GM19238 (cell line): ENCODE results near the gene GPR162.
A peak's percentile ranks its signal among the peaks of the same experiment; 100 is the strongest.

Experiments
- DNase-seq: peaks from one replicate; pipeline ENCODE4 v3.0.0; 2011; ENCODE audit warnings: low spot score; ENCODE audit not compliant: insufficient read length

Gene GPR162

GRCh38 chr12:6821591-6822425, at the start of gene GPR162:
Gene GPR162, plus strand, starts transcription at chr12:6821821. Its CDS starts 2,078 bp downstream, at chr12:6823899.
- DNase-seq = no peak

- DNase-seq = peak; percentile 58
Measured at GRCh38 chr12:6772331-6772695, 49.3 kb upstream of the GPR162 start, which contains the start of gene LAG3. Gene LAG3, plus strand, starts transcription at chr12:6772520. Its CDS starts 333 bp downstream, at chr12:6772853.

GRCh38 chr12:6772726-6773589, 48.7 kb upstream of the GPR162 start:
- peak; percentile 50 for DNase-seq

GRCh38 chr12:6773590-6774351, 47.9 kb upstream of the GPR162 start:
- DNase-seq = no peak

GRCh38 chr12:6774499-6775062, 47.0 kb upstream of the GPR162 start:
- no peak for DNase-seq

- DNase-seq = no peak
Measured at GRCh38 chr12:6775185-6776174, 46.1 kb upstream of the GPR162 start.

- DNase-seq = no peak
Measured at GRCh38 chr12:6777386-6777785, 44.2 kb upstream of the GPR162 start.

GRCh38 chr12:6778217-6778573, 43.4 kb upstream of the GPR162 start:
- no peak for DNase-seq

- DNase-seq = peak; percentile 81
Measured at GRCh38 chr12:6778574-6779550, 42.8 kb upstream of the GPR162 start.

GRCh38 chr12:6779708-6780432, 41.8 kb upstream of the GPR162 start:
- no peak for DNase-seq

- no peak for DNase-seq
Measured at GRCh38 chr12:6780573-6780972, 41.0 kb upstream of the GPR162 start.

GRCh38 chr12:6782119-6782518, 39.5 kb upstream of the GPR162 start:
- DNase-seq = no peak

- no peak for DNase-seq
Measured at GRCh38 chr12:6782850-6783566, 38.6 kb upstream of the GPR162 start.

- no peak for DNase-seq
Measured at GRCh38 chr12:6783828-6784227, 37.8 kb upstream of the GPR162 start.

GRCh38 chr12:6784296-6784695, 37.3 kb upstream of the GPR162 start:
- DNase-seq = no peak

- no peak for DNase-seq
Measured at GRCh38 chr12:6784761-6785160, 36.9 kb upstream of the GPR162 start.

- no peak for DNase-seq
Measured at GRCh38 chr12:6786416-6787094, 35.1 kb upstream of the GPR162 start.
